ENCODE measurements around the gene MAIP1. TPM values are rescaled to one million over a fixed set of nuclear protein-coding genes. Genes with fewer than 3 reads are reported as not detected.
A peak's percentile ranks its signal among the peaks of the same experiment; 100 is the strongest.

Gene MAIP1
- polyA plus RNA-seq, 2 of the 4 experiments (the other 2 are of a cell fraction) = 36.9 to 50.9 TPM

- Histone ChIP-seq H3K27ac (peak overlapping the region; percentile 33 to 74; a peak in 4 of 6 replicates), H3K4me2 (no peak overlapping the region), H3K9me3 (no peaks in the 10 kb centered on the region), H3K4me3 (no peak overlapping the region), H3K4me1 (no peaks in the 10 kb centered on the region)
- POLR2A ChIA-PET = no interaction called here
- no peak for FAIRE-seq
- peak; percentile 82 to 98 for ATAC-seq
- DNase-seq (ENCODE audit: low read depth in 1 of 2, low spot score in 1 of 2) = peak; percentile 31 to 84
- WGBS (ENCODE audit: missing lambda C conversion rate) = 36% methylated on average over 6 of the region's 6 CpGs
- TF ChIP-seq SMC3 (IDR thresholded peaks at IDR 0.05) = peak; percentile 67
- peak; percentile 57 to 76 for TF ChIP-seq RAD21 (conservative IDR thresholded peaks at IDR 0.05 in 1 of 2, IDR thresholded peaks at IDR 0.05 in 1 of 2)
- TF ChIP-seq, protein P1, sequence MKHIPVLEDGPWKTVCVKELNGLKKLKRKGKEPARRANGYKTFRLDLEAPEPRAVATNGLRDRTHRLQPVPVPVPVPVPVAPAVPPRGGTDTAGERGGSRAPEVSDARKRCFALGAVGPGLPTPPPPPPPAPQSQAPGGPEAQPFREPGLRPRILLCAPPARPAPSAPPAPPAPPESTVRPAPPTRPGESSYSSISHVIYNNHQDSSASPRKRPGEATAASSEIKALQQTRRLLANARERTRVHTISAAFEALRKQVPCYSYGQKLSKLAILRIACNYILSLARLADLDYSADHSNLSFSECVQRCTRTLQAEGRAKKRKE (CRISPR knock-in tag; IDR thresholded peaks at IDR 0.05; ENCODE audit: low read depth) = no peak
- TF ChIP-seq, protein P2, sequence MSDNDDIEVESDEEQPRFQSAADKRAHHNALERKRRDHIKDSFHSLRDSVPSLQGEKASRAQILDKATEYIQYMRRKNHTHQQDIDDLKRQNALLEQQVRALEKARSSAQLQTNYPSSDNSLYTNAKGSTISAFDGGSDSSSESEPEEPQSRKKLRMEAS (IDR thresholded peaks at IDR 0.05) = peak; percentile 45
- TF ChIP-seq NR3C1 (IDR thresholded peaks at IDR 0.05) = no peak
- 0 out of 2 replicates have a peak, but pooled peaks have one; percentile 54 for TF ChIP-seq EHMT2 (IDR thresholded peaks at IDR 0.05; ENCODE audit: low read depth)
- no peak for TF ChIP-seq ZNF302 (CRISPR knock-in tag; IDR thresholded peaks at IDR 0.05)
- no peak for TF ChIP-seq CBX8 (IDR thresholded peaks at IDR 0.05)
- TF ChIP-seq, protein P3, sequence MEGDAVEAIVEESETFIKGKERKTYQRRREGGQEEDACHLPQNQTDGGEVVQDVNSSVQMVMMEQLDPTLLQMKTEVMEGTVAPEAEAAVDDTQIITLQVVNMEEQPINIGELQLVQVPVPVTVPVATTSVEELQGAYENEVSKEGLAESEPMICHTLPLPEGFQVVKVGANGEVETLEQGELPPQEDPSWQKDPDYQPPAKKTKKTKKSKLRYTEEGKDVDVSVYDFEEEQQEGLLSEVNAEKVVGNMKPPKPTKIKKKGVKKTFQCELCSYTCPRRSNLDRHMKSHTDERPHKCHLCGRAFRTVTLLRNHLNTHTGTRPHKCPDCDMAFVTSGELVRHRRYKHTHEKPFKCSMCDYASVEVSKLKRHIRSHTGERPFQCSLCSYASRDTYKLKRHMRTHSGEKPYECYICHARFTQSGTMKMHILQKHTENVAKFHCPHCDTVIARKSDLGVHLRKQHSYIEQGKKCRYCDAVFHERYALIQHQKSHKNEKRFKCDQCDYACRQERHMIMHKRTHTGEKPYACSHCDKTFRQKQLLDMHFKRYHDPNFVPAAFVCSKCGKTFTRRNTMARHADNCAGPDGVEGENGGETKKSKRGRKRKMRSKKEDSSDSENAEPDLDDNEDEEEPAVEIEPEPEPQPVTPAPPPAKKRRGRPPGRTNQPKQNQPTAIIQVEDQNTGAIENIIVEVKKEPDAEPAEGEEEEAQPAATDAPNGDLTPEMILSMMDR (IDR thresholded peaks at IDR 0.05) = peak; percentile 57
- CTCF ChIA-PET = interaction anchor here (0.6 to 3.2 kb wide), 17 partner anchors 10 to 718 kb away, joined by 3 to 20 read pairs (median 4); partner anchors contain the start of gene SPATS2L
Observed at GRCh38 chr2:199985625-199986207, 30.3 kb downstream of the MAIP1 start.

DNA sequence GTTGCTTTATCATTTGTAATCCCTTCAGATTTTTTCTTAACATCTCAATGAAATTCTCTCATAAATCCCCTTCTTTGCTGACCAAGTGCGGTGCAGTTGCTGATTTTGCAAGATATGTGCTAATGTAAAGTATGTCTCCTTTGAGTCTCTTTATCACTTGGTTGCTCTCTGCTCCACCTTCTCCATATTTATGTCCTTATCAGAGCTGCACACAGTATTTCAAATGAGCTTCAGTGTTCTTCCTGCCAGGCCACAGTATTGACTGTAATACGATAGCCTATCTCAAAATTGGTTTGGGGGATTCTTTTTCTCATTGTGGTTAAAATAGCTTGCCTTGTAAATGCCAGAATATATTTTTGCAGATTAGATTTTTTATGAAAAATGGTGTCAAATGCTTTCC lies 32.2 kb downstream of the MAIP1 start:
- FAIRE-seq = no peak
- Histone ChIP-seq H3K4me1 (no peaks in the 10 kb centered on the region), H3K4me3 (no peak overlapping the region), H3K9me3 (no peaks in the 10 kb centered on the region), H3K4me2 (no peak overlapping the region), H3K27ac (no peak overlapping the region)
- ATAC-seq = no peak
- TF ChIP-seq POLR2AphosphoS2 (conservative IDR thresholded peaks at IDR 0.05; ENCODE audit: low read length) = no peak
- no peak for DNase-seq (ENCODE audit: low read depth in 1 of 2, low spot score in 1 of 2)
- ChIA-PET POLR2A (no interaction called here), CTCF (interaction anchor here (0.8 to 1.5 kb wide), 3 partner anchors 14 to 494 kb away, joined by 3 to 5 read pairs (median 4); no protein-coding TSS in a partner anchor)
- WGBS (ENCODE audit: missing lambda C conversion rate) = 93% methylated on average over 2 of the region's 2 CpGs

- H3K4me1 ChIP-seq = no peaks in the 10 kb centered on the region
- no peak overlapping the region for H3K4me3 ChIP-seq
- no peak for ATAC-seq
- H3K27ac ChIP-seq = no peak overlapping the region
- 87% methylated on average over 7 of the region's 7 CpGs for WGBS (ENCODE audit: missing lambda C conversion rate)
- H3K4me2 ChIP-seq = no peak overlapping the region
- FAIRE-seq = no peak
- ChIA-PET CTCF (interaction anchor here (0.8 to 1.5 kb wide), 3 partner anchors 15 to 493 kb away, joined by 3 to 5 read pairs (median 4); no protein-coding TSS in a partner anchor), POLR2A (no interaction called here)
- no peaks in the 10 kb centered on the region for H3K9me3 ChIP-seq
- DNase-seq (ENCODE audit: low read depth in 1 of 2, low spot score in 1 of 2) = no peak
- TF ChIP-seq, protein P4, sequence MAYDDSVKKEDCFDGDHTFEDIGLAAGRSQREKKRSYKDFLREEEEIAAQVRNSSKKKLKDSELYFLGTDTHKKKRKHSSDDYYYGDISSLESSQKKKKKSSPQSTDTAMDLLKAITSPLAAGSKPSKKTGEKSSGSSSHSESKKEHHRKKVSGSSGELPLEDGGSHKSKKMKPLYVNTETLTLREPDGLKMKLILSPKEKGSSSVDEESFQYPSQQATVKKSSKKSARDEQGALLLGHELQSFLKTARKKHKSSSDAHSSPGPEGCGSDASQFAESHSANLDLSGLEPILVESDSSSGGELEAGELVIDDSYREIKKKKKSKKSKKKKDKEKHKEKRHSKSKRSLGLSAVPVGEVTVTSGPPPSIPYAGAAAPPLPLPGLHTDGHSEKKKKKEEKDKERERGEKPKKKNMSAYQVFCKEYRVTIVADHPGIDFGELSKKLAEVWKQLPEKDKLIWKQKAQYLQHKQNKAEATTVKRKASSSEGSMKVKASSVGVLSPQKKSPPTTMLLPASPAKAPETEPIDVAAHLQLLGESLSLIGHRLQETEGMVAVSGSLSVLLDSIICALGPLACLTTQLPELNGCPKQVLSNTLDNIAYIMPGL (CRISPR knock-in tag; IDR thresholded peaks at IDR 0.05; ENCODE audit: borderline replicate concordance) = no peak
- TF ChIP-seq CHD4 (IDR thresholded peaks at IDR 0.05; ENCODE audit: borderline replicate concordance) (no peak), HOXA7 (CRISPR knock-in tag; IDR thresholded peaks at IDR 0.05) (no peak), JUN (IDR thresholded peaks at IDR 0.05) (no peak), NPAS2 (CRISPR knock-in tag; IDR thresholded peaks at IDR 0.05; ENCODE audit: borderline replicate concordance) (no peak), CHD2 (IDR thresholded peaks at IDR 0.05; ENCODE audit: low read length, partially characterized antibody) (no peak), ZNF302 (CRISPR knock-in tag; IDR thresholded peaks at IDR 0.05) (no peak), HOXB13 (CRISPR knock-in tag; IDR thresholded peaks at IDR 0.05; ENCODE audit: low read depth) (no peak), MAFK (IDR thresholded peaks at IDR 0.05; ENCODE audit: partially characterized antibody) (no peak), RARB (CRISPR knock-in tag; IDR thresholded peaks at IDR 0.05) (no peak), FOXS1 (CRISPR knock-in tag; IDR thresholded peaks at IDR 0.05) (no peak), MAZ (IDR thresholded peaks at IDR 0.05; ENCODE audit: borderline replicate concordance, low read depth, low read length) (no peak), RCOR1 (IDR thresholded peaks at IDR 0.05; ENCODE audit: low read depth, low read length) (no peak), GATA3 (IDR thresholded peaks at IDR 0.05; ENCODE audit: borderline replicate concordance) (no peak), RNF2 (IDR thresholded peaks at IDR 0.05; ENCODE audit: borderline replicate concordance, low read depth) (no peak), PHF8 (IDR thresholded peaks at IDR 0.05; ENCODE audit: borderline replicate concordance, low read depth) (no peak)
- TF ChIP-seq, protein P1 (CRISPR knock-in tag; IDR thresholded peaks at IDR 0.05; ENCODE audit: low read depth) = no peak
- TF ChIP-seq, protein P5, sequence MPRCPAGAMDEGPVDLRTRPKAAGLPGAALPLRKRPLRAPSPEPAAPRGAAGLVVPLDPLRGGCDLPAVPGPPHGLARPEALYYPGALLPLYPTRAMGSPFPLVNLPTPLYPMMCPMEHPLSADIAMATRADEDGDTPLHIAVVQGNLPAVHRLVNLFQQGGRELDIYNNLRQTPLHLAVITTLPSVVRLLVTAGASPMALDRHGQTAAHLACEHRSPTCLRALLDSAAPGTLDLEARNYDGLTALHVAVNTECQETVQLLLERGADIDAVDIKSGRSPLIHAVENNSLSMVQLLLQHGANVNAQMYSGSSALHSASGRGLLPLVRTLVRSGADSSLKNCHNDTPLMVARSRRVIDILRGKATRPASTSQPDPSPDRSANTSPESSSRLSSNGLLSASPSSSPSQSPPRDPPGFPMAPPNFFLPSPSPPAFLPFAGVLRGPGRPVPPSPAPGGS (IDR thresholded peaks at IDR 0.05) = no peak
Observed at GRCh38 chr2:199988151-199988550, 32.8 kb downstream of the MAIP1 start.

All from A549 (cell line).